HEK293T (cell line): ENCODE data around the gene VSTM2L.

Source experiments
- BHLHE40 ChIP-seq: fragments of 450-650 bp; IDR thresholded peaks from 2 replicates; pipeline ENCODE4 v1.6.1; 2016; ENCODE audit warnings: mild to moderate bottlenecking, moderate library complexity, borderline replicate concordance
- ELF4 ChIP-seq: fragments of 450-650 bp; IDR thresholded peaks from 2 replicates; pipeline ENCODE4 v1.6.1; 2017; ENCODE audit warnings: antibody characterized with exemption
- FOXA1 ChIP-seq: fragments of 450-650 bp; IDR thresholded peaks from 2 replicates; pipeline ENCODE4 v1.6.1; 2016; ENCODE audit warnings: mild to moderate bottlenecking
- FOXK2 ChIP-seq: fragments of 450-650 bp; IDR thresholded peaks from 2 replicates; pipeline ENCODE4 v1.6.1; 2016; ENCODE audit warnings: mild to moderate bottlenecking
- FOXM1 ChIP-seq: fragments of 450-650 bp; IDR thresholded peaks from 2 replicates; pipeline ENCODE4 v1.6.1; 2017; ENCODE audit warnings: mild to moderate bottlenecking, borderline replicate concordance
- HDGF ChIP-seq: fragments of 450-650 bp; IDR thresholded peaks from 2 replicates; pipeline ENCODE4 v1.6.1; 2017; ENCODE audit warnings: antibody characterized with exemption, borderline replicate concordance
- NFRKB ChIP-seq: fragments of 450-650 bp; IDR thresholded peaks from 2 replicates; pipeline ENCODE4 v1.6.1; 2016; ENCODE audit warnings: mild to moderate bottlenecking, moderate library complexity
- SP1 ChIP-seq: fragments of 450-650 bp; IDR thresholded peaks from 2 replicates; pipeline ENCODE4 v1.6.1; 2017
- SUZ12 ChIP-seq: fragments of 450-650 bp; IDR thresholded peaks from 2 replicates; pipeline ENCODE4 v1.6.1; 2016; ENCODE audit warnings: mild to moderate bottlenecking
- TARDBP ChIP-seq: fragments of 450-650 bp; IDR thresholded peaks from 2 replicates; pipeline ENCODE4 v1.6.1; 2016

- TF ChIP-seq SUZ12 (no peak), SP1 (no peak), BHLHE40 (no peak), FOXK2 (no peak), FOXA1 (no peak), NFRKB (no peak), TARDBP (no peak), HDGF (no peak), ELF4 (no peak), FOXM1 (no peak)
Measured at GRCh38 chr20:37954190-37954589, 51.3 kb downstream of the VSTM2L start.
